CD4-positive, alpha-beta T cell (primary cell): Measurements from ENCODE around the gene LIMCH1. TPM values are rescaled to one million over a fixed set of nuclear protein-coding genes. Genes with fewer than 3 reads are reported as not detected.

Source experiments
- ATAC-seq: fragments of 200-7000 bp; cut with Tn5 transposase; one replicate; pipeline ENCODE4 v1.10.0; 2022; ENCODE audit warnings: mild to moderate bottlenecking; ENCODE audit not compliant: poor library complexity
- CTCF ChIA-PET: fragments of 350-600 bp; sonication (Branson Sonifier 250); formaldehyde crosslinking; loops from one replicate; lab custom pipeline; 2021; ENCODE audit warnings: antibody characterized with exemption, inconsistent platforms; lab: Charles Lee
- POLR2A ChIA-PET: fragments of 350-600 bp; sonication (Branson Sonifier 250); formaldehyde crosslinking; loops from one replicate; lab custom pipeline; 2021; ENCODE audit warnings: antibody characterized with exemption, inconsistent platforms; lab: Charles Lee
- DNase-seq, 14 experiments: peaks; one replicate each; pipeline ENCODE4 v3.0.0-alpha.2; 2013 to 2020; ENCODE audit warnings: mixed read lengths in 2 of 14
- H3K27ac ChIP-seq, 2 donors: one replicate each; pipeline versions ENCODE4 v1.5.1 to v1.7.0; 2013; ENCODE audit warnings: low read length in 2 of 2, low read depth in 1 of 2, mild to moderate bottlenecking in 1 of 2
- H3K27me3 ChIP-seq, 2 experiments: 1 replicate in 1 of 2; 2 replicates in 1 of 2; pipeline versions ENCODE4 v1.6.1 to v1.7.0; 2013; ENCODE audit warnings: low read length in 2 of 2, control low read depth in 1 of 2, mild to moderate bottlenecking in 1 of 2, moderate library complexity in 1 of 2; ENCODE audit not compliant: insufficient read depth in 2 of 2, control insufficient read depth in 1 of 2
- H3K36me3 ChIP-seq: one replicate; pipeline ENCODE4 v1.6.1; 2013; ENCODE audit warnings: low read length, control low read depth; ENCODE audit not compliant: insufficient read depth
- H3K4me1 ChIP-seq: one replicate; pipeline ENCODE4 v1.6.1; 2013; ENCODE audit warnings: low read length, control low read depth; ENCODE audit not compliant: insufficient read depth
- H3K4me3 ChIP-seq: one replicate; pipeline ENCODE4 v1.5.1; 2013; ENCODE audit warnings: mild to moderate bottlenecking, low read length, moderate library complexity
- H3K9me3 ChIP-seq, 2 experiments: 1 replicate in 1 of 2; 2 replicates in 1 of 2; pipeline versions ENCODE4 v1.6.1 to v1.7.0; 2013; ENCODE audit warnings: low read length in 2 of 2, mild to moderate bottlenecking in 2 of 2, control low read depth in 1 of 2, moderate library complexity in 1 of 2; ENCODE audit not compliant: control insufficient read depth in 1 of 2, insufficient read depth in 1 of 2
- H3K27ac Mint-ChIP-seq: one replicate; pipeline ENCODE4 v1.8.0; 2020; ENCODE audit warnings: mixed read lengths
- H3K27me3 Mint-ChIP-seq: one replicate; pipeline ENCODE4 v1.8.0; 2021; ENCODE audit warnings: mixed read lengths
- H3K36me3 Mint-ChIP-seq: one replicate; pipeline ENCODE4 v1.8.0; 2021; ENCODE audit warnings: low read depth, mixed read lengths
- H3K4me1 Mint-ChIP-seq: one replicate; pipeline ENCODE4 v1.8.0; 2021; ENCODE audit warnings: low read depth, mixed read lengths
- H3K4me3 Mint-ChIP-seq: one replicate; pipeline ENCODE4 v1.8.0; 2020; ENCODE audit warnings: mild to moderate bottlenecking, mixed read lengths
- H3K9me3 Mint-ChIP-seq: one replicate; pipeline ENCODE4 v1.8.0; 2020; ENCODE audit warnings: mixed read lengths
- CTCF ChIP-seq: fragments of 200-600 bp; IDR thresholded peaks from one replicate; pipeline ENCODE4 v1.8.0; 2022; ENCODE audit warnings: antibody characterized with exemption, mild to moderate bottlenecking
- intact Hi-C, 2 experiments: fragments of 100-400 bp; cut with DNase I in 1 of 2; cut with micrococcal nuclease in 1 of 2; formaldehyde crosslinking; loops; one replicate each; pipeline versions ENCODE4 v1.15.1 to v1.9.0; 2023 to 2025; cut with DNase I, micrococcal nuclease
- total RNA-seq, 174 experiments: library from RNA in 2 of 174; stranded (reverse) in 2 of 174; gene quantifications; one replicate each; pipeline ENCODE4 v1.2.3 and lab custom pipeline; 2021 to 2026

LIMCH1 gene
- total RNA-seq, 2 experiments from 2014 or later: not detected

- H3K27me3 ChIP-seq: no peaks in the 10 kb centered on the region
- Mint-ChIP-seq H3K9me3 (peaks cover 11% of the 10 kb centered on the region), H3K4me3 (no peak overlapping the region), H3K27ac (no peak overlapping the region), H3K27me3 (no peaks in the 10 kb centered on the region), H3K4me1 (no peaks in the 10 kb centered on the region), H3K36me3 (no peaks in the 10 kb centered on the region)
- no peak overlapping the region for H3K4me3 ChIP-seq
- CTCF ChIA-PET: no interaction called here
- no peaks in the 10 kb centered on the region for H3K36me3 ChIP-seq
- DNase-seq (no peak), ATAC-seq (no peak)
- no peak overlapping the region for H3K27ac ChIP-seq
- intact Hi-C loops: no loop called here
- peaks cover 0 to 3% of the 10 kb centered on the region in 2 experiments for H3K9me3 ChIP-seq
- no peaks in the 10 kb centered on the region for H3K4me1 ChIP-seq
- no peak for TF ChIP-seq CTCF
- POLR2A ChIA-PET: no interaction called here
Observed at GRCh38 chr4:41510179-41510578, 27.8 kb upstream of the LIMCH1 start.

DNA sequence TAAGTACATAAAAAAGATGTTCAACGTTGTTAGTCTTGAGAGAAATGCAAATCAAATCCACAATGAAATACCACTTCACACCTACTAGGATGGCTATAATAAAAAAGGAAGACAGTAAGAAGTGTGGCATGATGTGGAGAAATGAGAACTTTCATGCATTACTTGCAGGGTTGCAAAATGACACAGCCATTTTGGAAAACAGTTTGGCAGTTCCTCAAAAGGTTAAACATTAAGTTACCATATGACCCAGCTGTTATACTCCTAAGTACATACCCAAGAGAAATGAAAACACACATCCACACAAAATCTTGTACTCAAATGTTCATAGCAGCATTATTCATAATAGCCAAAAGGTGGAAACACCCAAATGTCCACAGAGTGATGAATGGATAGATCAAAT lies 25.8 kb upstream of the LIMCH1 start:
- DNase-seq (peak in 3 of 14 experiments; percentile 7 to 12 (median 10)), ATAC-seq (no peak)
- H3K27ac Mint-ChIP-seq: no peak overlapping the region
- Histone ChIP-seq H3K27me3 (no peaks in the 10 kb centered on the region), H3K4me1 (no peaks in the 10 kb centered on the region), H3K27ac (no peak overlapping the region), H3K4me3 (no peak overlapping the region), H3K9me3 (peaks cover 0 to 3% of the 10 kb centered on the region in 2 experiments), H3K36me3 (no peaks in the 10 kb centered on the region)
- CTCF ChIA-PET: no interaction called here
- H3K4me1 Mint-ChIP-seq: no peaks in the 10 kb centered on the region
- no peaks in the 10 kb centered on the region for H3K36me3 Mint-ChIP-seq
- intact Hi-C loops: no loop called here
- H3K9me3 Mint-ChIP-seq: peaks cover 4% of the 10 kb centered on the region
- TF ChIP-seq CTCF: no peak
- no peaks in the 10 kb centered on the region for H3K27me3 Mint-ChIP-seq
- no peak overlapping the region for H3K4me3 Mint-ChIP-seq
- POLR2A ChIA-PET: no interaction called here

GRCh38 chr4:41512596-41512995 lies 25.4 kb upstream of the LIMCH1 start:
- H3K36me3 Mint-ChIP-seq: no peaks in the 10 kb centered on the region
- ATAC-seq: no peak
- peaks cover 0 to 3% of the 10 kb centered on the region in 2 experiments for H3K9me3 ChIP-seq
- POLR2A ChIA-PET: no interaction called here
- H3K4me1 ChIP-seq: no peaks in the 10 kb centered on the region
- H3K27me3 Mint-ChIP-seq: no peaks in the 10 kb centered on the region
- H3K27me3 ChIP-seq: no peaks in the 10 kb centered on the region
- H3K4me1 Mint-ChIP-seq: no peaks in the 10 kb centered on the region
- intact Hi-C loops: no loop called here
- peak in 2 of 14 experiments; percentile 15 to 26 for DNase-seq
- H3K36me3 ChIP-seq: no peaks in the 10 kb centered on the region
- peaks cover 4% of the 10 kb centered on the region for H3K9me3 Mint-ChIP-seq
- H3K4me3 Mint-ChIP-seq: no peak overlapping the region
- H3K27ac Mint-ChIP-seq: no peak overlapping the region
- TF ChIP-seq CTCF: no peak
- H3K27ac ChIP-seq: no peak overlapping the region
- H3K4me3 ChIP-seq: no peak overlapping the region
- CTCF ChIA-PET: no interaction called here
